Measurements from ENCODE around the gene MAPK11. TPM values are rescaled to one million over a fixed set of nuclear protein-coding genes. Genes with fewer than 3 reads are reported as not detected.

MAPK11 gene
- total RNA-seq, 2 donors from 2014 or later, result 11.4 to 14.1 TPM

DNA sequence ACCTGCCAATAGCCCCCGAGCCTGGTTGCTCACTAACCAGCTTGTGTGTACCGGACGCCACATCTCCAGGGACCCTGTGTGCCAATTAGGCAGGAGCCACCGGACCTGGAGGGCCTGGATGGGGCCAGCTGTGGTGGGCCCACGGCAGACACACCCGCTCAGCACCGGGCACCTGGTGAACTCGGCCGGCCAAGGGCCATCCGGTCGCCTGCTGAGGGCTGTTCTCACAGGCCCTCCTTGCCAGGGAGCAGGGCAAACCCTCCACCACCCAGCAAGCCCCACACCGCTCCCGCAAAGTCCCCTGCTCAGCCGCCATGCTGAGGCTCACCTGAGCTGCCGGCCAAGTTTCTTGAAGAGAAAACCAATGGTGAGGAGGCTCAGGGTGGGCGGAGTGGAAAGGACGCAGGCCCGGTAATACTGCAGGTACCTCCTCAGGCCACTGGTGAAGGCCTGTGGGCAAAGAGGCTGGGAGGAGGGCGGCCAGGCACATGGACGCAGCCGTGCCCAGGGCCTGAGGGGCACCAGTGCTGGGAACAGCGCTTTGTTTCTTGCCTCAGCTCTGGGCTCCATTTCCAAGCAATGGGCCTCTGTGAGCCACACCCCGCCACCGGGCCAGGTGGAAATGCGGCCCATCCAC lies 42.5 kb downstream of the MAPK11 start:
- H3K36me3 ChIP-seq, result peaks cover 2 to 17% of the 10 kb centered on the region in 2 donors
- no peak for DNase-seq (ENCODE audit: low spot score)
- 89% methylated on average over 22 of the region's 25 CpGs for WGBS
- intact Hi-C loops (cut with DNase I), result no loop called here
- no peak for TF ChIP-seq POLR2A (IDR thresholded peaks at IDR 0.05)
- no peak for TF ChIP-seq POLR2AphosphoS5 (IDR thresholded peaks at IDR 0.05)
- TF ChIP-seq, protein P1, sequence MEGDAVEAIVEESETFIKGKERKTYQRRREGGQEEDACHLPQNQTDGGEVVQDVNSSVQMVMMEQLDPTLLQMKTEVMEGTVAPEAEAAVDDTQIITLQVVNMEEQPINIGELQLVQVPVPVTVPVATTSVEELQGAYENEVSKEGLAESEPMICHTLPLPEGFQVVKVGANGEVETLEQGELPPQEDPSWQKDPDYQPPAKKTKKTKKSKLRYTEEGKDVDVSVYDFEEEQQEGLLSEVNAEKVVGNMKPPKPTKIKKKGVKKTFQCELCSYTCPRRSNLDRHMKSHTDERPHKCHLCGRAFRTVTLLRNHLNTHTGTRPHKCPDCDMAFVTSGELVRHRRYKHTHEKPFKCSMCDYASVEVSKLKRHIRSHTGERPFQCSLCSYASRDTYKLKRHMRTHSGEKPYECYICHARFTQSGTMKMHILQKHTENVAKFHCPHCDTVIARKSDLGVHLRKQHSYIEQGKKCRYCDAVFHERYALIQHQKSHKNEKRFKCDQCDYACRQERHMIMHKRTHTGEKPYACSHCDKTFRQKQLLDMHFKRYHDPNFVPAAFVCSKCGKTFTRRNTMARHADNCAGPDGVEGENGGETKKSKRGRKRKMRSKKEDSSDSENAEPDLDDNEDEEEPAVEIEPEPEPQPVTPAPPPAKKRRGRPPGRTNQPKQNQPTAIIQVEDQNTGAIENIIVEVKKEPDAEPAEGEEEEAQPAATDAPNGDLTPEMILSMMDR (IDR thresholded peaks at IDR 0.05), result no peak
- no peak overlapping the region for H3K4me3 ChIP-seq
- no peaks in the 10 kb centered on the region for H3K4me1 ChIP-seq (replicated peaks)
- H3K9me3 ChIP-seq, result no peaks in the 10 kb centered on the region
- no peak overlapping the region for H3K27ac ChIP-seq
- H3K27me3 ChIP-seq (replicated peaks; ENCODE audit: insufficient read depth), result no peaks in the 10 kb centered on the region

DNA sequence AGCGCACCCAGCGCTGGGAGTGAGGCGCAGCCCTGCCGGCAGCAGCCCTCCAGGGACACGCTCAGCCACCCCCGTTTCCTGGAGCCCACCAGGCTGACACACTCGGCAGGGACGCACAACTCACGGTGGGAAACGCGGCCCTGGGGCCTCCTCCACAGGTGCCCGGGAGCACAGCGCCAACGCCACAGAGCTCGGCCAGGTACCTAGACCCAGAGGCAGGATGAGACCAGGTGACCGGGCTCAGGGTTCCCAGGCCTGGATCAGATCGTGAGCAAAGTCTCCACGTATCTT lies 43.4 kb downstream of the MAPK11 start:
- Histone ChIP-seq H3K27me3 (replicated peaks; ENCODE audit: insufficient read depth) (no peaks in the 10 kb centered on the region), H3K4me3 (no peak overlapping the region), H3K4me1 (replicated peaks) (no peaks in the 10 kb centered on the region), H3K9me3 (no peaks in the 10 kb centered on the region), H3K36me3 (peaks cover 8 to 26% of the 10 kb centered on the region in 2 donors), H3K27ac (no peak overlapping the region)
- no peak for TF ChIP-seq POLR2AphosphoS5 (IDR thresholded peaks at IDR 0.05)
- TF ChIP-seq POLR2A (IDR thresholded peaks at IDR 0.05), result no peak
- TF ChIP-seq, protein P1 (IDR thresholded peaks at IDR 0.05), result no peak
- intact Hi-C loops (cut with DNase I), result no loop called here
- DNase-seq (ENCODE audit: low spot score), result no peak
- 93% methylated on average over 8 of the region's 18 CpGs for WGBS

DNA sequence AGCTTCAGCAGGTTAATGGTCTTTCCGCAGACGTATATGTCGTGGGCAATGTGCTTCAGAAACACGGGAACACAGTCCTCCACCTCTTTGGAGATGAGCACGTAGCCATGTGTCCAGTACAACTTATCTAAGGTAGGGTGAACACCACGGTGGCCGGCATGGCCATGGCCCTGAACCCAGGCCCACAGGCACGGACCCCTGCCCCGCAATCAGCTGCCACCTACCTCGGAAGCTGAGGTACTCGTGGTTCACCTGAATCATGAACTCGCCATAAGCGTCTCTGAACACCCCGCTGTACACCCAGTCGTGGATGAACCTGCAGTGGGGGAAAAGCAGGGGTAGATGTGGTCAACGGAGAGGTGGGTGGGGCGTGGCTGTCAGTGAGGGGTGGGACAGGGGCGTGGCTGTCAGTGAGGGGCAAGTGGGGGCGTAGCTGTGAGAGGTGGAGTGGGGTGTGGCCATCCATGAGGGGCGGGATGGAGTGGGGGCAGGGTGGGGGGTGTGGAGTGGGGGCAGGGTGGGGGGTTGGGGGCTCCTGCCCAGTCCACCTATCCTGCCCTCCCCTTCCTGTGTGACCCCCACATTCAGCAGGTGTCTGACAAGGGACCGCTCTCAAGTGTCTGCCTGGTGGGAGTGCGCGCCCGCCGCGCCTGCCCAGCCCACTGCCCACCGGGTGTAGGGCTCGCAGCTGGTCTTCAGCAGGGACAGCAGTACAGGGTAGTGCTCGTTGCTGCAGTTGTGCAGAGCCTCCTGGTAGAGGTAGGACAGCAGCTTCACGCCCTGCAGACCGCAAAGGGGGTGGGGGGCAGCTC lies 43.9 kb downstream of the MAPK11 start:
- TF ChIP-seq POLR2AphosphoS5 (IDR thresholded peaks at IDR 0.05) (no peak), POLR2A (IDR thresholded peaks at IDR 0.05) (no peak)
- TF ChIP-seq, protein P1 (IDR thresholded peaks at IDR 0.05), result no peak
- 89% methylated on average over 28 of the region's 31 CpGs for WGBS
- intact Hi-C loops (cut with DNase I), result no loop called here
- DNase-seq (ENCODE audit: low spot score), result no peak
- Histone ChIP-seq H3K4me3 (no peak overlapping the region), H3K27me3 (replicated peaks; ENCODE audit: insufficient read depth) (no peaks in the 10 kb centered on the region), H3K4me1 (replicated peaks) (no peaks in the 10 kb centered on the region), H3K27ac (no peak overlapping the region), H3K36me3 (peaks cover 14 to 31% of the 10 kb centered on the region in 2 donors), H3K9me3 (no peaks in the 10 kb centered on the region)

DNA sequence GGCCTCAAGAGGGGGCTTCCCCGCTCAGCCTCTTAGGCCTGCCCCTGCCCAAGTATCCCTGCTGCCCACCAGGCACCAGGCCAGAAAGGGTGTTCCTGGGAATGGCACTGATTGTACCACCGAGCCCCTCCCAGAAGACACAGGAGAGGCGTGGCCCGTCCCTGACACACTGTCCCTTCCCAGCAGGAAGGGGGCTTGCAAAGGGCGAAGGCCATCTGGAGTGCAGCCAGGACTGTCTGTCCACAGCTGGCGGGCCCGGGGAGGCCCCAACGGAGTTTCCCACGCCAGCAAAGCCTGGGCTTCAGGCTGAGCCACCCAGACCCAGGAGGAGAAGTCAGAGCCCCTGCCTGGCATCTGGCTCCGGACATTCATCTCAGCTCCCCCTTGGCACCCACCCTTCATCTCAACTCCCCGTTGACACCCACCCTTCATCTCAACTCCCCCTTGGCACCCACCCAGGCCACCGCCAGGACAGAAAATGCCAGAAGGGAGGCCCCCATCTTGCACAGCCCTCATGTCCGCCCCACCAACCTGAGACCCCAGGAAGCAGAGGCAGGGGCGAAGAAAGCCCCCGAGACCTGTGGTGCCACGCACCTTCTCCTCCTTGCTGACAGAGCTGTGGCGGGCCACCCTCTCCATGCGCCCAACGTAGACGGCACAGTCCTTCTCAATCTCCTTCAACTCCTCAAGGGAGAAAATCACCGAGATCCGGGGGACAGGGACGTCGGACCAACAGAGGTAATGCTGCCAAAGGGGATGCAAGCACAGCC lies 44.8 kb downstream of the MAPK11 start:
- no peaks in the 10 kb centered on the region for H3K9me3 ChIP-seq
- intact Hi-C loops (cut with DNase I), result no loop called here
- WGBS, result 87% methylated on average over 22 of the region's 24 CpGs
- TF ChIP-seq, protein P1 (IDR thresholded peaks at IDR 0.05), result no peak
- TF ChIP-seq POLR2A (IDR thresholded peaks at IDR 0.05), result no peak
- no peaks in the 10 kb centered on the region for H3K27me3 ChIP-seq (replicated peaks; ENCODE audit: insufficient read depth)
- no peaks in the 10 kb centered on the region for H3K4me1 ChIP-seq (replicated peaks)
- H3K27ac ChIP-seq, result no peak overlapping the region
- no peak overlapping the region for H3K4me3 ChIP-seq
- no peak for DNase-seq (ENCODE audit: low spot score)
- peaks cover 16 to 37% of the 10 kb centered on the region in 2 donors for H3K36me3 ChIP-seq

Measured in prostate gland (tissue), 2 donors.